ENCODE measurements around the gene RXYLT1. TPM values are rescaled to one million over a fixed set of nuclear protein-coding genes. Genes with fewer than 3 reads are reported as not detected.
A peak's percentile ranks its signal among the peaks of the same experiment; 100 is the strongest.

The RXYLT1 gene
- total RNA-seq, 1 donor from 2014 or later = 20.6 TPM

DNA sequence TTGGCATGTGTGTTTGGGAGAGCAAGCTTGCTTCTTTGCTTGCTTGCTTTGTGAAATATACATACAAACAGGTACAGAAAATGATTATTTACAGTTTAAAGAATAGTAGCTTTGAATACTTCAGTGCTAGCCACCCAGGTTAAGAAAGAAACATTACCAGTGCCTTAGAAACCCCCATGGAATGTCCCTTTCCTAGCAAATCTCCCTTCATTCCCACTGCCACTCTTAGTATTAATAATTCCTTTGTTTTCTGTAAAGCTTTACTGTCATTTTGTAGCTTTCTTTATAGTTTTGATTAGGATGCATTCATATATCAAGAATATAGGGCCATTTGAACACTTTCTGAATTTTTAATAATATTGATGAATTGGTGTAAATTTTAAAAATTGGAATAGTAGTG lies 74.3 kb downstream of the RXYLT1 start:
- H3K36me3 Mint-ChIP-seq = no peaks in the 10 kb centered on the region
- no peaks in the 10 kb centered on the region for H3K27me3 Mint-ChIP-seq (ENCODE audit: low read depth)
- no peak overlapping the region for H3K4me3 Mint-ChIP-seq
- H3K27ac Mint-ChIP-seq = no peak overlapping the region
- H3K4me1 Mint-ChIP-seq = peaks cover 11% of the 10 kb centered on the region
- TF ChIP-seq, protein P1, sequence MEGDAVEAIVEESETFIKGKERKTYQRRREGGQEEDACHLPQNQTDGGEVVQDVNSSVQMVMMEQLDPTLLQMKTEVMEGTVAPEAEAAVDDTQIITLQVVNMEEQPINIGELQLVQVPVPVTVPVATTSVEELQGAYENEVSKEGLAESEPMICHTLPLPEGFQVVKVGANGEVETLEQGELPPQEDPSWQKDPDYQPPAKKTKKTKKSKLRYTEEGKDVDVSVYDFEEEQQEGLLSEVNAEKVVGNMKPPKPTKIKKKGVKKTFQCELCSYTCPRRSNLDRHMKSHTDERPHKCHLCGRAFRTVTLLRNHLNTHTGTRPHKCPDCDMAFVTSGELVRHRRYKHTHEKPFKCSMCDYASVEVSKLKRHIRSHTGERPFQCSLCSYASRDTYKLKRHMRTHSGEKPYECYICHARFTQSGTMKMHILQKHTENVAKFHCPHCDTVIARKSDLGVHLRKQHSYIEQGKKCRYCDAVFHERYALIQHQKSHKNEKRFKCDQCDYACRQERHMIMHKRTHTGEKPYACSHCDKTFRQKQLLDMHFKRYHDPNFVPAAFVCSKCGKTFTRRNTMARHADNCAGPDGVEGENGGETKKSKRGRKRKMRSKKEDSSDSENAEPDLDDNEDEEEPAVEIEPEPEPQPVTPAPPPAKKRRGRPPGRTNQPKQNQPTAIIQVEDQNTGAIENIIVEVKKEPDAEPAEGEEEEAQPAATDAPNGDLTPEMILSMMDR (IDR thresholded peaks at IDR 0.05; ENCODE audit: unreplicated experiment) = no peak
- H3K9me3 Mint-ChIP-seq = no peaks in the 10 kb centered on the region
- no peak for DNase-seq (ENCODE audit: low spot score in 2 of 2, unreplicated experiment in 2 of 2)

DNA sequence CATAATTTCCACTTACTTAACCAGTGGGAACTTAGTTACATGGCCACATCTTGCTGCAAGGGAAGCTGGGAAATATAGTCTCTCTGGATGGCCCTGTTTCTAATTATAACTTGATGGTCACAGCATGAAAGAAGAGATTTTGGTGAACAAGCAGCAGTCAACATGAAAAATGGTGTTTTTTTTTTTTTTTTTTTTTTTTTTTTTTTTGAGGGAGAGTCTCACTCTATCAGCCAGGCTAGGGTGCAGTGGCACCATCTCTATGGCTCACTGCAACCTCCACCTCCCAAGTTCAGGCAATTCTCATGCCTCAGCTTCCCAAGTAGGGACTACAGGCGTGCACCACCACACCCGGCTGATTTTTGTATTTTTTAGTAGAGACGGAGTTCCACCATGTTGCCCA lies 75.6 kb downstream of the RXYLT1 start:
- H3K4me1 Mint-ChIP-seq = no peaks in the 10 kb centered on the region
- no peak for DNase-seq (ENCODE audit: low spot score in 2 of 2, unreplicated experiment in 2 of 2)
- TF ChIP-seq, protein P1 (IDR thresholded peaks at IDR 0.05; ENCODE audit: unreplicated experiment) = no peak
- H3K9me3 Mint-ChIP-seq = no peaks in the 10 kb centered on the region
- H3K27me3 Mint-ChIP-seq (ENCODE audit: low read depth) = no peaks in the 10 kb centered on the region
- H3K27ac Mint-ChIP-seq = no peak overlapping the region
- H3K4me3 Mint-ChIP-seq = no peak overlapping the region
- H3K36me3 Mint-ChIP-seq = no peaks in the 10 kb centered on the region

DNA sequence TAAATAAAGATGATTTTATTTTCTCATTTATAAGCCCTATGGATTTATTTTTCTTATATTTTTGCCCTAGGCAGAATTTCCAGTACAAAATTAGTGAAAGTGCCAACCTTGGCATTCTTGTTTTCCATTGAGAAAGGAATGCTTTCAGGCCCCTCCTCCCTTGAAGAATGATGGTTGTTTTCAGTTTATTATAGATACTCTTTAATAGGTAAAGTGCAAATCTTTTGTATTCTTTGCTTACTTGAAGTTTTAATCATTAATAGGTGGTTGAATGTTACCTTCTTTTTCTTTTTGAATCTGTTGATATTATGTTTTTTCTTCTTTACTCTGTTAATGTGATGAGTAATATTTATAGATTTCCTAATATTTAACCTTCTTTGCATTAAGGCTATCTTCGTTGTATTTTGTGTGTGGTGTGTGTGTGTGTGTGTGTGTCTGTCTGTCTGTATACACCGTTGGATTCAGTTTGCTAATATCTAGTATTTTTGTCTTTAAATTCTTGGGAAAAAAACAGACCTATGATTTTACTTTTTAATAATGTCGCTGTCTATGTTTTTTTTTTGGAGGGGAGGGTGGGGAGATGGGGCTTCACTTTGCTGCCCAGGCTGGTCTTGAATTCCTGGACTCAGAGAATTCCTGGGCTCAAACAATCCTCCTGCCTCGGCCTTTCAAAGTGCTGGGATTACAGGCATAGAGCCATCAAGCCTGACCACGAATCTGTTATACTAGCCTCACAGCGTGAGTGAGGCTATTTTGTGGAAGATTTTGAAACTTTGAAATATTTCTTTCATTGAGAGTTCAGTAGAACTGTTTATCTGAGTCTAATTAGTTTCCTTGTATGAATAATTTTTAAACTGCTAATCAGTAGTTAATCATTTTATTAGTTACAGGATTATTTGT lies 78.3 kb downstream of the RXYLT1 start:
- Mint-ChIP-seq H3K27ac (peak overlapping the region; percentile 39), H3K9me3 (no peaks in the 10 kb centered on the region), H3K27me3 (ENCODE audit: low read depth) (no peaks in the 10 kb centered on the region), H3K36me3 (no peaks in the 10 kb centered on the region), H3K4me3 (no peak overlapping the region), H3K4me1 (peaks cover 10% of the 10 kb centered on the region)
- TF ChIP-seq, protein P1 (IDR thresholded peaks at IDR 0.05; ENCODE audit: unreplicated experiment) = no peak
- no peak for DNase-seq (ENCODE audit: low spot score in 2 of 2, unreplicated experiment in 2 of 2)

Other genes starting within 250 kb of the RXYLT1 start
- gene DPY19L2, start 111.4 kb upstream of the RXYLT1 start, total RNA-seq = 18.7 to 19.0 TPM (median 18.9 TPM) in 3 replicates
- 9.6 to 9.7 TPM (median 9.7 TPM) in 3 replicates for gene SRGAP1, start 64.8 kb downstream of the RXYLT1 start, total RNA-seq

All from mesothelial cell of epicardium (in vitro differentiated cells).